HL-60/S4 treated with phorbol 12-myristate 13-acetate at 8.2 ng/mL for 4 days and 3 days (cell line): ENCODE results near the gene RNF181.
"Not testable (repeated sequence)": the region's sequence is repeated elsewhere in the genome, so short reads cannot be mapped to it uniquely, and the experiment has no call there.

ENCODE experiments used
- in situ Hi-C: fragments of 300-500 bp; cut with MboI; formaldehyde crosslinking; loops from 2 replicates; pipeline ENCODE4 v1.15.0; 2022; ENCODE audit warnings: low sequenced_read_pairs

RNF181 gene

DNA sequence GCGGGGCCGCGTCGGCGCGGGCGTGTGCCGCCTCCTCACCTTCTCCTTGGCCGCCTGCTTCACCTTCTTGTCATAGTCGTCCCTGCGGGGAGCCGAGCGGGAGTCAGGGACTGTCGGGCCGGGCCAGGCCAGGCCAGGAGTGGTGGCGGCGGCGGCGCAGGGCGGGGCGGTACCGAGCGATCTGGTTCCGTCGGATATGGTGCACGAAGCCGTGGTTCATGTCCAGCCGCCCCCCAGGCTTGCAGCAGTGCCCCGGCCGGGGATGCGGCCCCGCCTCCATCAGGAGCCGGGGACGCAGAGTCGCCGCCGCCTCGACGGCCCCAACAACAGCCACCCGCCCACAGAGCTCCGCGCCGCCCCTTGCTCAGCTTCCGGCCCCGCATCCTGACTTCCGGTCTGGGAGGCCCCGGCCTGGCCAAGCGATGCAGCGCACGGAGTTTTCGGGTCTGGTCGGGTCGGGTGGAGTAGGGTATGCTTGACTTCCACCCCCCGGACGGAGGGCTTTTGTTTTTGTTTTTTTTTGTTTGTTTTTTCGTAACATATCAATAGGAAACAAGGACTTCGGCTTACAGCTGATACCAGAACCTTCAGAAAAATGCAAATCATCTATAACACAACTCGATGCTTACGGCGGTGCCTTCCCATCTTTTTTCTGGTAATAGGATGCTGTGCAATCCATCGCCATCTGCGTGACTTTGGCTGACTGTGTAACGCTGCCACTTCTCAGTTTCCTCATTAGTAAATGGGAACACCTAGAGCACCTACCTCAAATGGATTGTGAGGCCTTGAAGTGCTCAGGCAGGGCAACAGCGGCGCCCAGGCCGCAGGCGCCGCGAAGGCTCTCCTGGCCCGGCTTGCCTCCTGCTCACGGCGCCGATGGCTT is 16.4 kb downstream of the RNF181 start, which contains the start of gene C2orf68:
Gene C2orf68 (minus strand): TSS at position 362 of the 883 bp plus-strand sequence. CDS start 82 bp downstream, at position 280.
- in situ Hi-C loops, result no loop called here

DNA sequence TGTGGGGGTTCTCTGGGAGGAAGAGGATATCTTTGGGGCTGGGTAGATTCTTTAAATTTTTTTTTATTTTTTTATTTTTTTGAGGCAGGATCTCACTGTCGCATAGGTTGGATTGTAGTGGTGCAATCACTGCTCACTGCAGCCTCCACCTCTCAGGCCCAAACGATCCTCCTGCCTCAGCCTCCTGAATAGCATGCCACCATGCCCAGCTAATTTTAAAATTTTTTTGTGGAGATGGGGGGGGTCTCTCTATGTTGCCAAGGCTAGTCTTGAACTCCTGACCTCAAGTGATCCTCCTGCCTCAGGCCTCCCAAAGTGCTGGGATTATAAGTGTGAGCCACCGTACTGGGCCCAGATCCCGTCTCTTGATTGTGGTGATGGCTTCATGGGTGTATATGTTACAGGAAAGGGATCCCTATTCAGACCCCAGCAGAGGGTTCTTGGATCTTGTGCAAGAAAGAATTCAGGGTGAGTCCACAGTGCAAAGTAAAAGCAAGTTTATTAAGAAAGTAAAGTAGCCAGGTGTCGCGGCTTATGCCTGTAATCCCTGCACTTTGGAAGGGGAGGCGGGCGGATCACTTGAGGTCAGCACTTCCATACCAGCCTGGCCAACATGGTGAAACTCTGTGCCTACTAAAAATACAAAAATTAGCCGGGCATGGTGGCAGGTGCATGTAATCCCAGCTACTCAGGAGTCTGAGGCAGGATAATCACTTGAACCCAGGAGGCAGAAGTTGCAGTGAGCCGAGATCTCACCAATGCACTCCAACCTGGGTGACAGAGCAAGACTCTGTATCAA is 18.4 kb downstream of the RNF181 start:
- in situ Hi-C loops, result no loop called here

DNA sequence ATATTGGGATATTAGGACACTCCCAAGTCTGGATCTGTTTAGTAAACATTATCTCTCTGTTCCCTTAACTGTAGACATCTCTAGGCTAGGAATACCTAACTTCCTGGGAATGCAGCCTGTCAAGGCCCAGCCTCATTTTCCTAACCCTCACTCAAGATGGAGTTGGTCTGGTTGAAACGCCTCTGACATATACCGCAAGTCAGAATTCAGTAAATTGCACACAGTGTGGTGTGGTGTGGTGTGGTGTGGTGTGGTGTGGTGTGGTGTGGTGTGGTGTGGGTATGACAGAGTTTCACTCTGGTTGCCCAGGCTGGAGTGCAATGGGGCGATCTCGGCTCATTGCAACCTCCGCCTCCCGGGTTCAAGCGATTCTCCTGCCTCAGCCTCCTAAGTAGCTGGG is 19.2 kb downstream of the RNF181 start:
- in situ Hi-C loops, result not testable (repeated sequence)

DNA sequence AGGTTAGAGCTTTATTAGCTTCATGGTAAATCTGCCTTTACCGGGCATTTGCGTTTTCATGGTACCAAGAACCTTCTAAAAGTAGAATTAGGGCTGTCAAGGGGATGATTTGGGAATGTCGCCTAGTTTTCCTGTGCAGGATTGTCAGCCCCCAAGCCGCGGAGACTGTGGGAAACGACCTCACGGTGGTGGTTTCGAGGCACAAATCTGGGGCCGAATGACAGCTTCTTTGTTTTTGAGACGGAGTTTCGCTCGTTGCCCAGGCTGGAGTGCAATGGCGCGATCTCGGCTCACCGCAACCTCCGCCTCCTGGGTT is 19.8 kb downstream of the RNF181 start:
- in situ Hi-C loops, result no loop called here

DNA sequence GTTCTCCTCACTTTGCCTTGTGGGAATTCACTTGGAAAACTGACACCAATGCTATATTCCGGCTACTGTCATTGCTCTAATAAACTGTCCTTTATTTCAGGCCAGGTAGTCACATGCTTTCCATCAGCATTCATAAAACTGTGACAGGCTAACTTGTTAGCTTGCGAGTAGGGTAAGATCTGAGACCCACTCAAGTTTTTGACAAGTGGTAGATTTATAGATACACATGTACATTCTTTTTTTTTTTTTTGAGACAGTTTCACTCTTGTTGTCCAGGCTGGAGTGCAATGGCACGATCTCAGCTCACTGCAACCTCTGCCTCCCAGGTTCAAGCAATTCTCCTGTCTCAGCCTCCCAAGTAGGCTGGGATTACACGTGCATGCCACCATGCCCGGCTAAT is 22.2 kb downstream of the RNF181 start:
- in situ Hi-C loops, result not testable (repeated sequence)

DNA sequence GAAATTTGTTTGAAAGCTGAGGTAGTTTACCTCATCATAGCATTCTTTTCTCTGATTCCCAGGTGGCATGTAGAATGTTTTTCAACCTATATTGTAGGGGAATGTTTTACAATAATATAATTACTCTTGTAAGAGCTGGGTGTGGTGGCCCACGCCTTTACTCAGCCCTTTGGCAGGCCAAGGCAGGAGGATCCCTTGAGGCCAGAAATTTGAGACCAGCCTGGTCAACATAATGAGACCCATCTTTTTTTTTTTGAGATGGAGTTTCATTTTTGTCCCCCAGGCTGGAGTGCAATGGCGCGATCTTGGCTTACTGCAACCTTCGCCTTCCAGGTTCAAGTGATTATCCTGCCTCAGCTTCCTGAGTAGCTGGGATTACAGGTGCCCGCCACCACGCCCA is 24.1 kb downstream of the RNF181 start:
- in situ Hi-C loops, result no loop called here

DNA sequence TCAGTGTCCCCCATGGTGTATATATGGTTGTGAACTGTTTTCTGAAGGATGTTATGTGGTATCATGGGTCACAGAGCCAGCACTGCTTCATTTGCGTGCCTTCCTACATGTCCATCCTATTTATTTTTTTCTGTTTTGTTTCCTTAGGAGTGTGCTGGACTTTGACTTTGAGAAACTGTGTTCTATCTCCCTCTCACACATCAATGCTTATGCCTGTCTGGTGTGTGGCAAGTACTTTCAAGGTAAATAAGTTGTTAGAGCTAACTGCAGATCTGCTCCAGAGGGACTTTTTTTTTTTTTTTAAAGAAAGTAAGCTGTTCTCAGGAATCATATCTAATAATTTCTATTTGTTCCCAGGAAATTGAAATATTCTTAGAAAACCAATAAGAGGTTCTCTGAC is 25.8 kb downstream of the RNF181 start:
- in situ Hi-C loops, result no loop called here

DNA sequence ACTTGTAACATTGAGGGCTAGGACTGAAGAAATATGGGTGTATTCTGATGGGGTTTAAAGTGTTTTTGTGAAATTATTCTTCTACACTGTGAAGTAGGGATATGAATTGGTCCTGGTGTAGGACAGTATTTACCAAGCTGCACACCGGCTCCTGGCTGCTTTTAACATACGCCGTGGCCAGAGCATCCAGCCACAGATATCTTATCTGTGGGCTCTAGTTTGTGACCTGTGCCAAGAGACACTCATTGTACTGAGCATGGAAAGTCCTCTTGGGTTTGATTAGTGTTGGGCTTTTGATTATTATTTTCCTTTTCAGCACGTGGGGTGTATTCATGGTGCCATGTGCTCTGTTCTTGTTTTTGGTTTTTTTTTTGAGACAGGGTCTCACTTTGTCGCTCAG is 28.4 kb downstream of the RNF181 start:
- in situ Hi-C loops, result no loop called here

DNA sequence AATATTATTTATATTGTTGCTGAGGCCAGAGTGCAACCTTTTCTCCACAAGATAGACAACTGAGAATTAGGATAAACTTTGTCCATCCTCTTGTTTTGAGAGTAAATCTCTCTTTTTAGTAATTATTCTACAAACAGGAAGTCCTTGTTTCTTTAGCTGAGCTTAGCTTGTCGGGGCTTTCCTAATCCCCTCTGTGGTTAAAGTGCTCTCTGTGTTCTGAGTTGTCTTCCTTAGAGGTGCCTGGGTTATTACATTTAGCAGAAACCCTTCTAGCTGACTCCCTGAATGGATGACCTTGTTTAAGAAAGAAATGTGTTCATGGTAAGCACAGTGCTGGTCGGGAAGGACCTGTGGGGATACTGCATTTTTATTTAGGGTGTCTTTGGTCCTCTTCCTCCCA is 33.1 kb downstream of the RNF181 start:
- in situ Hi-C loops, result loop anchor here (25.0 kb wide), 1 partner anchor 484 kb away; the partner anchor contains the start of genes POLR1A and PTCD3

DNA sequence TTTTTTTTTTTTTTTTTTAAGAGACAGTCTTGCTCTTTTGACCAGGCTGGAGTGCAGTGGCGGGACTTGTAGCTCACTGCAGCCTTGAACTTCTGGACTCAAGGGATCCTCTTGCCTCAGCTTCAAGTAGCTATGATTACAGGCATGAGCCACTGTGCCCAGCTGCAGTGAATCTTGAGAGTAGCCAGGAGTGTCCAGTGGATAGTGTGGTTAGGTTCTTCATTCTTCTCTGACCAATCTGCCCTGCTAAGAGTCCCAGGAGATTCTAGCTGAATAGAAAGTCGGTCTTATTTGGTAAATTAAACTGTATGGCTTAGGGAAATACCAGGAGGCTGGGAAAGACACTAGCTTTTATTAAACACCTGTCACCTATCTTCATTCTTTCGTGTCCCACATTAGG is 35.8 kb downstream of the RNF181 start:
- in situ Hi-C loops, result loop anchor here (25.0 kb wide), 1 partner anchor 481 kb away; the partner anchor contains the start of genes POLR1A and PTCD3

DNA sequence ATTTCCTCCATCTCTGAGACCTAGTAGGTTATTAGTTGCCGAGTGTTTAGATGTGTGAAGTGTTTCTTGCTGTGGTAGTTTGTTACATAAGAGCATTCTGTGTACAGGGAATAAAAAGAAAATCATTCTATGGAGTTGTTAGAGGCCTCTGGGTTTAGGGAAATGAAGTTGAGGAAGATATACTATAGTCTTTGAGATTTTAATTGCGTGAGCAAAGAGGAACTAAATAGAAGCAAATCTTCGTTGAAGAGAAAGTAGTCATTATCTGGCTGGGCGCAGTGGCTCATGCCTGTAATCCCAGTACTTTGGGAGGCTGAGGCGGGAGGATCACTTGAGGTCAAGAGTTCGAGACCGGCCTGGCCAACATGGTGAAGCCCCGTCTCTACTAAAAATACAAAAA is 39.5 kb downstream of the RNF181 start:
- in situ Hi-C loops, result loop anchor here (25.0 kb wide), 1 partner anchor 477 kb away; the partner anchor contains the start of genes POLR1A and PTCD3

DNA sequence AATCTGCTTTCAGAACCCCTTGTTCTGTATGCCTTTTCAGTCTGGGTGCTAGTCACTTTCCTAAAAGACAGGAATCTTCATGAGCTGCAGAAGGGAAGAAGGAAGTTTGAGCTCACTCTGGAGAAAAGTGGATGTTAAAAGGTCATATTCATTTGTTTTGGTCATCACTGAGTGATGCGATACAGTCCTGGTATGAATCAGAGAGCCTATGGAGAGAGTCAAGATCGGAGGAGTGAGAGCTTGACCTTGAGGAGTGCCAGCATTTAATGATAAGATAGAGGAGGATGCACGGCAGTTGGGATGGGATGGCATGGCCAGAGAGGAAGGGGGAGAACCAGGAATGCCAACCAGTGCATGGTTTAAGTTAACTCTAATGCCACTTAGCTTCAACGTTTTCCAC is 40.1 kb downstream of the RNF181 start:
- in situ Hi-C loops, result loop anchor here (25.0 kb wide), 1 partner anchor 477 kb away; the partner anchor contains the start of genes POLR1A and PTCD3

DNA sequence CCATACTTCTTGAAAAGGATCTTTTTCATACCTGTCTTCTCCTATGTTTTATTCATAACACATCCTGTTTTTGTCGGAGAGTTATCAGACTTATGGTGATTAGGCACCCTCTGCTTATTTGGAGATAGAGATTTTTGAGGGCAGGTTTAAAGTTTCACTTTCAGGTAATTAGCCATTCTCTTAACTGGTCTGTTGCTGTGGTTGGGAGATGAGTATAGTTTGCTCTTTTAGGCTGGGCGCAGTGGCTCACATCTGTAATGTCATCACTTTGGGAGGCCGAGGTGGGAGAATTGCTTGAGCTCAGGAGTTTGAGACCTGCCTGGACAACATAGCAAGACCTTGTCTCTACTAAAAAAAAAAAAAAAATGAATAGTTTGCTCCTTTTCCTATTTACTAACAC is 47.2 kb downstream of the RNF181 start:
- in situ Hi-C loops, result loop anchor here (25.0 kb wide), 1 partner anchor 470 kb away; the partner anchor contains the start of genes POLR1A and PTCD3

DNA sequence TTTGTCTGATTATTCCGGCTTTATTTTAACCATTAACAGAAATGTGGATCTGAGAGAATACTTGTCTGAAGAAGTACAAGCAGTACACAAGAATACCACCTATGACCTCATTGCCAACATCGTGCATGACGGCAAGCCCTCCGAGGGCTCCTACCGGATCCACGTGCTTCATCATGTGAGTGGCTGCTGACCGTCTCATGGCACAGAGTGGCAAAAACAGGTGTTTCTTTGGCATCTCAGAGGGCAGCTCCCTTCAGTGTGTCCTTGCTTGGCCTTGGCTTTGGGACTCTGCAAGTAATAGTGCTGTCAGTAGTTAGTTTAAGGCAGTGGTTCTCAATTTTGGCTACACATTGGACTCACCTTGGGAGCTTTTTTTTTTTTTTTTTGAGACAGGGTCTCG is 49.4 kb downstream of the RNF181 start:
- in situ Hi-C loops, result loop anchor here (25.0 kb wide), 1 partner anchor 467 kb away; the partner anchor contains the start of genes POLR1A and PTCD3

DNA sequence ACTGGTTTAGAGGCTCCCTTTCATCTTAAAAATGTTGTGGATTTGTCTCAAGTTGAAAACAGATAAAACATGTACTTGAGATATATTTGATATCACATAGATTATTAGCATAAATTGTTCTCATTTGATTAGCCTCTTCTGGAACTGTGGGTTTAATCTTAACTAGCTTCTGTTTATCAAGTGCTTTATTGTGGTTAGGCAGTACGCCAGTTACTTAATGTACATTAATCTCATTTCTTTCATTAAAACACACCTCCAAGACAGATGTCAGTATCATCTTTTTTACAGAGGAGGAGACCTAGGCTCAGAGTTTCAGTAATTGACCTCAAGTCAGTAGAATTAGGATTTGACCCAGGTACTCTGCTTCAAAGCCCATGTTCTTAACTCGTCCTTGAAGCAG is 50.6 kb downstream of the RNF181 start:
- in situ Hi-C loops, result loop anchor here (25.0 kb wide), 1 partner anchor 466 kb away; the partner anchor contains the start of genes POLR1A and PTCD3
